SK-N-SH (cell line): ENCODE results near the gene SLC22A5. TPM values are rescaled to one million over a fixed set of nuclear protein-coding genes. Genes with fewer than 3 reads are reported as not detected.
A peak's percentile ranks its signal among the peaks of the same experiment; 100 is the strongest.

Source experiments
- CTCF ChIA-PET: fragments of 300-600, 350-600 bp; formaldehyde crosslinking; extraction: SDS; loops from one replicate; lab custom pipeline; 2021; lab: Yijun Ruan, JAX
- POLR2A ChIA-PET: fragments of 350-600 bp; sonication (Branson Sonifier 250); formaldehyde crosslinking; extraction: SDS; loops from one replicate; lab custom pipeline; 2020; ENCODE audit warnings: antibody characterized with exemption, inconsistent platforms; lab: Yijun Ruan, JAX
- DNase-seq: peaks from one replicate; pipeline ENCODE4 v3.0.0; 2012
- H2AFZ ChIP-seq: fragments of 200-600 bp; sonication (generic); 2 replicates; pipeline ENCODE4 v1.8.1; 2016; ENCODE audit warnings: antibody characterized with exemption, mild to moderate bottlenecking, low read depth
- H3F3A ChIP-seq: fragments of 200-600 bp; sonication (generic); replicated peaks from 2 replicates; pipeline ENCODE3; 2016; ENCODE audit warnings: antibody characterized with exemption, mild to moderate bottlenecking; ENCODE audit not compliant: insufficient read depth
- H3K27ac ChIP-seq, 2 experiments: fragments of 200-500 bp in 1 of 2; fragments of 200-600 bp in 1 of 2; sonication (Bioruptor generic) in 1 of 2; sonication (generic), shearing (Covaris generic) in 1 of 2; 2 replicates each; pipeline versions ENCODE4 v1.5.1 to v1.6.1; 2014 to 2016; ENCODE audit warnings: low read depth in 2 of 2, inconsistent platforms in 1 of 2, low read length in 1 of 2, mild to moderate bottlenecking in 1 of 2, mixed read lengths in 1 of 2
- H3K27me3 ChIP-seq: fragments of 200-600 bp; sonication (generic), shearing (Covaris generic); 2 replicates; pipeline ENCODE4 v1.6.1; 2016; ENCODE audit warnings: mixed run types; ENCODE audit not compliant: insufficient read depth
- H3K36me3 ChIP-seq, 2 experiments: fragments of 200-500 bp in 1 of 2; fragments of 200-600 bp in 1 of 2; sonication (Bioruptor generic) in 1 of 2; sonication (generic) in 1 of 2; replicated peaks in 1 of 2; 2 replicates each; pipeline versions ENCODE3 to v1.5.1; 2014 to 2016; ENCODE audit warnings: low read length in 1 of 2, mild to moderate bottlenecking in 1 of 2; ENCODE audit not compliant: insufficient read depth in 2 of 2, control insufficient read depth in 1 of 2
- H3K4me1 ChIP-seq, 2 experiments: fragments of 200-500 bp in 1 of 2; fragments of 200-600 bp in 1 of 2; sonication (Bioruptor generic) in 1 of 2; sonication (generic), shearing (Covaris generic) in 1 of 2; 2 replicates each; pipeline versions ENCODE4 v1.5.1 to v1.6.1; 2014 to 2016; ENCODE audit warnings: low read depth in 1 of 2, low read length in 1 of 2, mixed run types in 1 of 2; ENCODE audit not compliant: insufficient read depth in 2 of 2, control insufficient read depth in 1 of 2
- H3K4me2 ChIP-seq: fragments of 200-600 bp; sonication (generic), shearing (Covaris generic); 2 replicates; pipeline ENCODE4 v1.6.1; 2017; ENCODE audit warnings: mixed run types
- H3K4me3 ChIP-seq, 2 experiments: fragments of 200-500 bp in 1 of 2; fragments of 200-600 bp in 1 of 2; sonication (Bioruptor generic) in 1 of 2; sonication (generic), shearing (Covaris generic) in 1 of 2; 2 replicates each; pipeline versions ENCODE4 v1.5.1 to v1.8.1; 2014 to 2016; ENCODE audit warnings: low read depth in 2 of 2, inconsistent platforms in 1 of 2, low read length in 1 of 2, mild to moderate bottlenecking in 1 of 2, mixed read lengths in 1 of 2, moderate library complexity in 1 of 2
- H3K79me2 ChIP-seq: fragments of 200-600 bp; sonication (generic); 2 replicates; pipeline ENCODE4 v1.8.1; 2017; ENCODE audit warnings: mild to moderate bottlenecking; ENCODE audit not compliant: insufficient read depth
- H3K9ac ChIP-seq: fragments of 200-600 bp; sonication (generic); 2 replicates; pipeline ENCODE4 v1.6.1; 2017; ENCODE audit warnings: mixed run types
- H3K9me2 ChIP-seq: fragments of 200-600 bp; sonication (generic); 2 replicates; pipeline ENCODE4 v1.6.1; 2017; ENCODE audit warnings: mixed run types
- H3K9me3 ChIP-seq: fragments of 200-600 bp; sonication (generic); 2 replicates; pipeline ENCODE4 v1.6.1; 2017; ENCODE audit warnings: mixed run types, mild to moderate bottlenecking, moderate library complexity
- H4K20me1 ChIP-seq: fragments of 200-600 bp; sonication (generic); 2 replicates; pipeline ENCODE4 v1.6.1; 2017; ENCODE audit warnings: mild to moderate bottlenecking, mixed run types; ENCODE audit not compliant: insufficient read depth
- EP300 ChIP-seq, 2 experiments: IDR thresholded peaks; 2 replicates each; pipeline versions ENCODE4 v1.4.0 to v1.6.1; 2012; ENCODE audit warnings: borderline replicate concordance in 1 of 2, low read depth in 1 of 2, low read length in 1 of 2
- EZH2phosphoT487 ChIP-seq: fragments of 200-600 bp; sonication (generic); IDR thresholded peaks from 2 replicates; pipeline ENCODE4 v1.6.1; 2017; ENCODE audit warnings: low read depth, mixed run types, mild to moderate bottlenecking, antibody characterized with exemption, moderate library complexity, borderline replicate concordance
- FOSL2 ChIP-seq: IDR thresholded peaks from 2 replicates; pipeline ENCODE4 v1.4.0; 2012; ENCODE audit warnings: low read depth, mild to moderate bottlenecking, moderate library complexity, borderline replicate concordance
- FOXJ3 ChIP-seq: sonication (generic); formaldehyde crosslinking; IDR thresholded peaks from 2 replicates; pipeline ENCODE4 v1.5.1; 2020; ENCODE audit warnings: mild to moderate bottlenecking, missing genetic modification reagents
- FOXM1 ChIP-seq: IDR thresholded peaks from 2 replicates; pipeline ENCODE4 v1.4.0; 2012; ENCODE audit warnings: low read depth, mild to moderate bottlenecking
- GABPA ChIP-seq: IDR thresholded peaks from 2 replicates; pipeline ENCODE4 v1.4.0; 2012; ENCODE audit warnings: low read depth, mild to moderate bottlenecking
- GATA2 ChIP-seq: sonication (generic); formaldehyde crosslinking; IDR thresholded peaks from 2 replicates; pipeline ENCODE4 v1.5.0; 2020; ENCODE audit warnings: mild to moderate bottlenecking, missing genetic modification reagents
- JUND ChIP-seq: IDR thresholded peaks from 2 replicates; pipeline ENCODE4 v1.4.0; 2012
- PBX3 ChIP-seq: IDR thresholded peaks from 2 replicates; pipeline ENCODE4; 2012
- RAD21 ChIP-seq: IDR thresholded peaks from 2 replicates; pipeline ENCODE4 v1.6.1; 2012; ENCODE audit warnings: mild to moderate bottlenecking, low read length
- REST ChIP-seq: IDR thresholded peaks from 2 replicates; pipeline ENCODE4 v1.6.1; 2012; ENCODE audit warnings: mild to moderate bottlenecking, low read depth, low read length, moderate library complexity
- SIN3A ChIP-seq: IDR thresholded peaks from 2 replicates; pipeline ENCODE4 v1.6.1; 2012; ENCODE audit warnings: low read depth, mild to moderate bottlenecking, low read length, moderate library complexity, borderline replicate concordance
- TEAD4 ChIP-seq: IDR thresholded peaks from 2 replicates; pipeline ENCODE4 v1.4.0; 2012; ENCODE audit warnings: mild to moderate bottlenecking, borderline replicate concordance; ENCODE audit not compliant: insufficient read depth
- USF1 ChIP-seq: IDR thresholded peaks from 2 replicates; pipeline ENCODE4 v1.4.0; 2012; ENCODE audit warnings: low read depth, borderline replicate concordance
- YY1 ChIP-seq: IDR thresholded peaks from 2 replicates; pipeline ENCODE4 v1.4.0; 2012; ENCODE audit warnings: low read depth, mild to moderate bottlenecking
- WGBS: methylation state at CpG from one replicate; pipeline ENCODE4 v1.1.6; 2017; ENCODE audit warnings: low lambda C conversion rate; 5-methylcytosine and 5-hydroxymethylcytosine counted together
- polyA plus RNA-seq, 3 experiments: library from polyadenylated mRNA; depleted of rRNA; stranded (reverse); fragments of >200 nt; gene quantifications; 2 replicates each; pipeline ENCODE4 v1.2.3, GENCODE V29; 2012

SLC22A5 gene
- polyA plus RNA-seq, 1 of the 3 experiments (the other 2 are of a cell fraction) = 8.3 TPM

- H3K9me3 ChIP-seq = no peaks in the 10 kb centered on the region
- no peaks in the 10 kb centered on the region for H3K79me2 ChIP-seq
- CTCF ChIA-PET = interaction anchor here (1.7 to 2.1 kb wide), 2 partner anchors 15 to 130 kb away, joined by 4 to 6 read pairs; no protein-coding TSS in a partner anchor
- no peaks in the 10 kb centered on the region for H3K9me2 ChIP-seq
- no peaks in the 10 kb centered on the region for H3K27me3 ChIP-seq
- peak overlapping the region; percentile 94 for H2AFZ ChIP-seq
- TF ChIP-seq USF1 (no peak), FOSL2 (no peak), SIN3A (no peak), FOXM1 (no peak), GABPA (no peak), JUND (no peak), TEAD4 (no peak), FOXJ3 (no peak), GATA2 (CRISPR knock-in tag) (no peak), EZH2phosphoT487 (no peak), YY1 (no peak), EP300 (IDR thresholded peaks at IDR 0.05; ENCODE audit: borderline replicate concordance in 1 of 2, low read depth in 1 of 2, low read length in 1 of 2) (no peak)
- no peak overlapping the region; a peak in 1 of 4 replicates for H3K27ac ChIP-seq
- WGBS = 61% methylated on average over 13 of the region's 34 CpGs
- POLR2A ChIA-PET = interaction anchor here (0.6 to 2.2 kb wide), 3 partner anchors 77 to 184 kb away, joined by 3 to 15 read pairs (median 3); partner anchors contain the start of gene SLC22A4
- DNase-seq = no peak
- peaks cover 9% of the 10 kb centered on the region for H3F3A ChIP-seq
- peaks cover 6 to 13% of the 10 kb centered on the region in 2 experiments; a peak in 2 of 4 replicates for H3K4me1 ChIP-seq
- no peaks in the 10 kb centered on the region for H4K20me1 ChIP-seq
- peak overlapping the region; percentile 77 for H3K9ac ChIP-seq
- no peaks in the 10 kb centered on the region for H3K36me3 ChIP-seq
- H3K4me3 ChIP-seq = peak overlapping the region; percentile 65 to 66
- H3K4me2 ChIP-seq = peak overlapping the region; percentile 90
Measured at GRCh38 chr5:132370181-132370970, 866 bp downstream of the SLC22A5 start.

GRCh38 chr5:132370971-132371602 is 1.6 kb downstream of the SLC22A5 start:
- Histone ChIP-seq H2AFZ (no peak overlapping the region), H3K79me2 (no peaks in the 10 kb centered on the region), H3K9me2 (no peaks in the 10 kb centered on the region), H4K20me1 (no peaks in the 10 kb centered on the region), H3K27me3 (no peaks in the 10 kb centered on the region), H3K36me3 (no peaks in the 10 kb centered on the region), H3F3A (peaks cover 9% of the 10 kb centered on the region)
- 93% methylated on average over 19 of the region's 19 CpGs for WGBS
- CTCF ChIA-PET = interaction anchor here (0.7 to 1.7 kb wide), 3 partner anchors 13 to 130 kb away, joined by 3 to 4 read pairs (median 4); no protein-coding TSS in a partner anchor
- DNase-seq = no peak
- no peak for TF ChIP-seq REST
- no peak for TF ChIP-seq RAD21
- no peak for TF ChIP-seq PBX3
- TF ChIP-seq, all 33 proteins: peak for 0
- POLR2A ChIA-PET = interaction anchor here (0.6 kb wide), 1 partner anchor 125 kb away, joined by 3 read pairs; no protein-coding TSS in a partner anchor
- H3K4me3 ChIP-seq = no peak overlapping the region; a peak in 1 of 4 replicates
- no peaks in the 10 kb centered on the region for H3K9me3 ChIP-seq
- H3K4me1 ChIP-seq = peaks cover 6 to 13% of the 10 kb centered on the region in 2 experiments; a peak in 2 of 4 replicates
- H3K4me2 ChIP-seq = peak overlapping the region; percentile 90
- H3K9ac ChIP-seq = no peak overlapping the region
- no peak overlapping the region for H3K27ac ChIP-seq
